H54 (cell line): ENCODE results near the gene CGNL1.

ENCODE experiments used
- DNase-seq: peaks from one replicate; pipeline ENCODE4 v3.0.0; 2011; ENCODE audit warnings: low spot score, mixed read lengths; ENCODE audit not compliant: insufficient read length
- FAIRE-seq: peaks from 3 replicates; lab custom pipeline; 2011; peaks lifted over from hg19 to GRCh38; lab: Jason Lieb, UNC
- POLR2A ChIP-seq: IDR thresholded peaks from 2 replicates; pipeline ENCODE4 v1.6.1; 2011; ENCODE audit warnings: low read depth, mild to moderate bottlenecking, low read length

CGNL1 gene

GRCh38 chr15:57568299-57568698, 192.0 kb downstream of the CGNL1 start:
- TF ChIP-seq POLR2A = no peak
- no peak for FAIRE-seq
- DNase-seq = no peak

GRCh38 chr15:57570340-57570739, 194.0 kb downstream of the CGNL1 start:
- no peak for FAIRE-seq

GRCh38 chr15:57570994-57571393, 194.7 kb downstream of the CGNL1 start:
- no peak for TF ChIP-seq POLR2A
- no peak for DNase-seq
- FAIRE-seq = no peak

More at GRCh38 chr15:57570340-57570739, 194.0 kb downstream of the CGNL1 start:
- no peak for TF ChIP-seq POLR2A
- no peak for DNase-seq

GRCh38 chr15:57571725-57572124, 195.4 kb downstream of the CGNL1 start:
- DNase-seq (no peak), FAIRE-seq (no peak)
- TF ChIP-seq POLR2A = no peak

GRCh38 chr15:57572468-57572867, 196.2 kb downstream of the CGNL1 start:
- no peak for TF ChIP-seq POLR2A
- DNase-seq (no peak), FAIRE-seq (no peak)

GRCh38 chr15:57573151-57573550, 196.8 kb downstream of the CGNL1 start:
- TF ChIP-seq POLR2A = no peak
- FAIRE-seq = no peak
- no peak for DNase-seq

- FAIRE-seq (no peak), DNase-seq (no peak)
- TF ChIP-seq POLR2A = no peak
These were observed 199.1 kb downstream of the CGNL1 start for GRCh38 chr15:57575363-57575762.

GRCh38 chr15:57578288-57578900, 202.1 kb downstream of the CGNL1 start:
- DNase-seq (no peak), FAIRE-seq (no peak)
- TF ChIP-seq POLR2A = no peak

GRCh38 chr15:57580428-57580827, 204.1 kb downstream of the CGNL1 start:
- TF ChIP-seq POLR2A = no peak
- DNase-seq = no peak
- no peak for FAIRE-seq

GRCh38 chr15:57580866-57581265, 204.6 kb downstream of the CGNL1 start:
- TF ChIP-seq POLR2A = no peak
- FAIRE-seq (no peak), DNase-seq (no peak)

GRCh38 chr15:57582090-57582489, 205.8 kb downstream of the CGNL1 start:
- no peak for TF ChIP-seq POLR2A
- FAIRE-seq (no peak), DNase-seq (no peak)

- TF ChIP-seq POLR2A = no peak
- no peak for DNase-seq
- no peak for FAIRE-seq
These were observed 207.0 kb downstream of the CGNL1 start for GRCh38 chr15:57583282-57583681.

- no peak for FAIRE-seq
- DNase-seq = no peak
- no peak for TF ChIP-seq POLR2A
These were observed 207.4 kb downstream of the CGNL1 start for GRCh38 chr15:57583720-57584119.

- no peak for FAIRE-seq
- no peak for DNase-seq
- TF ChIP-seq POLR2A = no peak
These were observed 210.5 kb downstream of the CGNL1 start for GRCh38 chr15:57586661-57587424.

GRCh38 chr15:57589281-57589680, 213.0 kb downstream of the CGNL1 start:
- FAIRE-seq (no peak), DNase-seq (no peak)
- no peak for TF ChIP-seq POLR2A
